ENCODE data around the gene PDPN.

PDPN gene

DNA sequence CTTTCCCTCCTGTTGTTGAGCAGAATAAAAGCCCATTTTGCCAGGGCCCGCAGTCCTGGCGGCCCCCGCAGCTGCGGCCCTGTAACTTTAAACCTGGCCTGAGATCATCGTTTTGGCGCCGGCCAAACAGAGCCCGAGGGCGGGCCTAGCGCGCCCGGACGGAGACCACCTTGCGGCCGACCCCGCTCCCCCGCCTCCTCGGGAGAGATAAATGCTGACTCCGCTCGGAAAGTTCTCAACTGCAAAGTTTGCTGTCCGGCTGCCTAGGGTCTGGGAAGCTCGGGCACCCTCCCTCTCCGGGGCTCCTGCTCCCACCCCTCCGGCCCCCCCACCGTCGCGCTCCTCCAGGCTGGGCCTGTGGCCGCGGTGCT lies at the start of gene PDPN:
Gene PDPN (plus strand): TSS at position 238 of the 371 bp plus-strand sequence. CDS start 202 bp downstream, outside the sequence.
- H3K4me3 ChIP-seq (replicated peaks; ENCODE audit: low read depth, low read length), result peak within 1 kb of the TSS; percentile 64
- TF ChIP-seq, protein P1, sequence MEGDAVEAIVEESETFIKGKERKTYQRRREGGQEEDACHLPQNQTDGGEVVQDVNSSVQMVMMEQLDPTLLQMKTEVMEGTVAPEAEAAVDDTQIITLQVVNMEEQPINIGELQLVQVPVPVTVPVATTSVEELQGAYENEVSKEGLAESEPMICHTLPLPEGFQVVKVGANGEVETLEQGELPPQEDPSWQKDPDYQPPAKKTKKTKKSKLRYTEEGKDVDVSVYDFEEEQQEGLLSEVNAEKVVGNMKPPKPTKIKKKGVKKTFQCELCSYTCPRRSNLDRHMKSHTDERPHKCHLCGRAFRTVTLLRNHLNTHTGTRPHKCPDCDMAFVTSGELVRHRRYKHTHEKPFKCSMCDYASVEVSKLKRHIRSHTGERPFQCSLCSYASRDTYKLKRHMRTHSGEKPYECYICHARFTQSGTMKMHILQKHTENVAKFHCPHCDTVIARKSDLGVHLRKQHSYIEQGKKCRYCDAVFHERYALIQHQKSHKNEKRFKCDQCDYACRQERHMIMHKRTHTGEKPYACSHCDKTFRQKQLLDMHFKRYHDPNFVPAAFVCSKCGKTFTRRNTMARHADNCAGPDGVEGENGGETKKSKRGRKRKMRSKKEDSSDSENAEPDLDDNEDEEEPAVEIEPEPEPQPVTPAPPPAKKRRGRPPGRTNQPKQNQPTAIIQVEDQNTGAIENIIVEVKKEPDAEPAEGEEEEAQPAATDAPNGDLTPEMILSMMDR (IDR thresholded peaks at IDR 0.05; ENCODE audit: low read length, missing control alignments), result no peak
- DNase-seq (ENCODE audit: low read depth), result peak; percentile 47

DNA sequence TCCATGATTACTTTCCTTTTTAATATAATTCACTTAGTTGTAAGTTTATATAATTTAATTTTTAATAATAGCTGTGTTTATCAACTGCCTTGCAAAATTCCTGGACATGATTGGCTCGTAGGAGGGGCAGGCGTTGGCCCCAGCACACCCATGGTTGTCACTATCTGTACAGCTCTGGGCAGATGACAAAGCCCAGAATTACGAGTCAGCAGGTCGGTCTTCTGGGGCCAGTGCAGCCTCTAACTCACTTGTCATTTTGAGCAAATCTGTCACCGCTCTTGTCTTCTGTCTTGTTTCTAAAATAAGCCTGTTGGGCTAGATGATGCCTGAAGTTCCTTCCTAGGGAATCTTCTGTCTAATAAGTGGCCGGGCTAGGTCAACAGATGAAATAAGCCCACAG lies 48.4 kb upstream of the PDPN start:
- TF ChIP-seq, protein P1 (IDR thresholded peaks at IDR 0.05; ENCODE audit: low read length, missing control alignments), result no peak
- no peak overlapping the region for H3K4me3 ChIP-seq (replicated peaks; ENCODE audit: low read depth, low read length)
- DNase-seq (ENCODE audit: low read depth), result no peak

GRCh38 chr1:13536571-13536970 lies 47.1 kb upstream of the PDPN start:
- TF ChIP-seq, protein P1 (IDR thresholded peaks at IDR 0.05; ENCODE audit: low read length, missing control alignments), result no peak
- H3K4me3 ChIP-seq (replicated peaks; ENCODE audit: low read depth, low read length), result no peak overlapping the region
- DNase-seq (ENCODE audit: low read depth), result no peak

- H3K4me3 ChIP-seq (replicated peaks; ENCODE audit: low read depth, low read length), result no peak overlapping the region
- DNase-seq (ENCODE audit: low read depth), result no peak
- TF ChIP-seq, protein P1 (IDR thresholded peaks at IDR 0.05; ENCODE audit: low read length, missing control alignments), result no peak
Measured at GRCh38 chr1:13538832-13539231, 44.8 kb upstream of the PDPN start.

DNA sequence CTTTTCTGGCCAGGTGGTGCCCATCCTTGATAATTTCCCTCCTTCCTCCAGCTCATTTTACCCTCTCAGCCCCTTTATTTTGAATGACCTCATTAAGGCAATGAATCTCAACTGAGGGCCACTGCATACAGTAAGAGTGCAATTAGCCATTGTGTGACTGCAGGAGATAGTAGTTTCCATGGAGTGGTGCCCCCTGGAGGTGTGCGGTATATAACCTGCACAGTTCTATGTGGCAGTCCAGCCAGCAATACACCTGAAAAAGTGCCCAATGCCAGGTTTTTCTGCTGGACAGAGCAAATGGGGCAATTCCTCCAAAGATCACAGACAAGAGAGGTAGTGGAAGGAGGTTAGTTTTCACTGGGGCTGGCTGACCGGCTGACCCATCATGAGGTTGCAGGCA lies 43.9 kb upstream of the PDPN start:
- TF ChIP-seq, protein P1 (IDR thresholded peaks at IDR 0.05; ENCODE audit: low read length, missing control alignments), result no peak
- H3K4me3 ChIP-seq (replicated peaks; ENCODE audit: low read depth, low read length), result no peak overlapping the region
- no peak for DNase-seq (ENCODE audit: low read depth)

- TF ChIP-seq, protein P1 (IDR thresholded peaks at IDR 0.05; ENCODE audit: low read length, missing control alignments), result no peak
- H3K4me3 ChIP-seq (replicated peaks; ENCODE audit: low read depth, low read length), result no peak overlapping the region
- DNase-seq (ENCODE audit: low read depth), result no peak
Measured at GRCh38 chr1:13540866-13541265, 42.8 kb upstream of the PDPN start.

DNA sequence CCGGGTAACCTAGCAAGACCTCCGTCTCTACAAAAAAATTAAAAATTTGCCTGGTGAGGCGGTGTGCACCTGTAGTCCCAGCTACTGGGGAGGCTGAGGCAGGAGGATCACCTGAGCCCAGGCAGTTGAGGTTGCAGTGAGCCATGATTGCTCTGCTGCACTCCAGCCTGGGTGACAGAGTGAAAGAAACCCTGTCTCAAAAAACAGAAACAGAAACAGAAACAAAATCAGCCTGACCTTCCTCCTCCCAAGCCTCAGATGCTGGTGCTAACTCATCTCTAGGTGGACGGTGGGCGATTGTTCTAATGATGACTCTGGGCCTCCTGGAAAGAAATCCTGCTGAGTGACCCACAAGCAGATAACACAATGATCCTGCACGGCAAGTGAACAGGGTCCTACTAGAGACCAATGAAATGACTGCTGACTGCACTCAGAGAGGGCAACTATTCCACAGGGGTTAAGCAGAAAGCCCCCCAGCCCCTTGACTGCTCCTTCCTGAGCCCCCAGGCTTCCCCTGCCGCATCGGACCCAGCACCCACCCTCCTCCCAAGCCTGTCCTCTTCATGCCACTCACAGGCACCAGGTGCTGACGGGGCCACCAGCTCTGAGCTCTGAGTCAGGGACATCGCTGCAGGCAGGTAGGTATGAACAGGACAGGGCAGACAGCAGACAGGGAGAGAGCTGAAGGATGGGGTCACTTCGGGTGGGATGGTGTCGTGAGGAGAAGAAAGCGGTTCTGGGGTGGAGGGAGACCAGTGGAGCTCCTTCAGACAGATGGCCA lies 42.0 kb upstream of the PDPN start:
- no peak overlapping the region for H3K4me3 ChIP-seq (replicated peaks; ENCODE audit: low read depth, low read length)
- TF ChIP-seq, protein P1 (IDR thresholded peaks at IDR 0.05; ENCODE audit: low read length, missing control alignments), result no peak
- DNase-seq (ENCODE audit: low read depth), result no peak
